Stimulated activated CD8-positive, alpha-beta memory T cell treated with anti-CD3 and anti-CD28 coated beads, Interleukin-4, amount 100 ng/mL, for 1 hour (primary cell): ENCODE data around the gene RBM33.

Source experiments
- DNase-seq, 2 donors: peaks; one replicate each; pipeline ENCODE4 v3.0.0-alpha.2; 2020; ENCODE audit warnings: low read depth in 2 of 2, low spot score in 1 of 2

Gene RBM33

DNA sequence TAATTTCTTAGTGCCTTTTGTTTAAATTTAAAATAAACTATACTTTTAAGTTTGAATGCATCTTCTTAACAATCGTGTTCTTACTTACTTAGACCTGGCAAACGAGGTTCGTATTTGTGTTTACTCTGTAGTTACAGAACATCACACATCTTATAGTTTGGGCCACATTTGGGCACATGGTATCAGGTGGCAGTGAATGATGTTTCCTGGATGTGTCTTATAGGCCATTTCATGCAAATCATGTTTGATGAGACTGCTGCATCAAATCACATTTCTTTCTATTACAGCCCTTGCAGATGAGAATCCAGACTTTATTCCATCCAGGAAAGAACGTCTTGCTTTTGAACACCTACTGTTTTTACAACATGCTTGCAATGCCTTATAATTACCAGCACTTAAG, 78.5 kb downstream of the RBM33 start:
- DNase-seq = no peak

DNA sequence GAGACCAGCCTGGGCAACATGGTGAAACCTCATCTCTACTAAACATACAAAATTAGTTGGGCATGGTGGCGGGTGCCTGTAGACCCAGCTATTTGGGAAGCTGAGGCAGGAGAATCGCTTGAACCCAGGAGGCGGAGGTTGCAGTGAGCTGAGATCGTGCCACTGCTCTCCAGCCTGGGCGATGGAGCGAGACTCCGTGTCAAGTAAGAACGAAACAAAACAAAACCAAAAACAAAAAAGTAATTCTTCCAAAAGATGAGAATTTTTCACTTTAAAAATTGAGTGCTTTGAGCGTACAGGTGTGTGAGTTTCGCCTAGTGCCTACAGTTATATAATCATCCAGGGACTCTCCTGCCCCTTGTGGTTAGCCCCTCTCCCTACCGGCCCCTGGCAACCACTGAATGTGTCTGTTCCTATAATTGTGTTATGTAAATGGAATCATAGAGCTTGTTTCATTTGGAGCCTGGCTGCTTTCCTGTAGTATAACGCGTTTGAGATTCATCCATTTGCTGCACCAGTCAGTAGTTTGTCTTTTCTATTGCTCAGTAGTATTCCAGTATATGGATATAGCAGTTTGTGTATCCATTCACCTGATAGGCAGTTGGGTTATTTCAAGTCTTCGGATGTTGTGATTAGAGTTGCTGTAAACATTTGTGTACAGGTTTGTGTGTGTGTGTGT, 80.0 kb downstream of the RBM33 start:
- no peak for DNase-seq

DNA sequence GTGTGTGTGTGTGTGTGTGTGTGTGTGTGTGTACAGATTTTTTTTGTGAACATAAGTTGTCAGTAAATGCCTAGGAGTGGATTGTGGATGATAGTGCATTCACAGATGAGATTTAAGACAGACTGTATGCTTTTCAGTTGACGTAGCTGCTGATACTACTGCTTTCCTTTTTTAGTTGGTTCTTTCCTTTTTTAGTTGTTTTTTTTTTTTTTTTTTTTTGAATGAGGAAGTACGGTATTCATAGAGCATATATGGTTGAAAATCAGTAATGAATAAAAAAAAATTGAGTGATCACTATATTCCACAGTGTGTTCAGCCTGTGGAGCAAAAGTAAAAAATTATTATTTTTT, 80.5 kb downstream of the RBM33 start:
- DNase-seq = no peak

GRCh38 chr7:155727616-155728015, 83.2 kb downstream of the RBM33 start:
- DNase-seq = no peak

GRCh38 chr7:155728116-155728515, 83.7 kb downstream of the RBM33 start:
- DNase-seq = no peak

DNA sequence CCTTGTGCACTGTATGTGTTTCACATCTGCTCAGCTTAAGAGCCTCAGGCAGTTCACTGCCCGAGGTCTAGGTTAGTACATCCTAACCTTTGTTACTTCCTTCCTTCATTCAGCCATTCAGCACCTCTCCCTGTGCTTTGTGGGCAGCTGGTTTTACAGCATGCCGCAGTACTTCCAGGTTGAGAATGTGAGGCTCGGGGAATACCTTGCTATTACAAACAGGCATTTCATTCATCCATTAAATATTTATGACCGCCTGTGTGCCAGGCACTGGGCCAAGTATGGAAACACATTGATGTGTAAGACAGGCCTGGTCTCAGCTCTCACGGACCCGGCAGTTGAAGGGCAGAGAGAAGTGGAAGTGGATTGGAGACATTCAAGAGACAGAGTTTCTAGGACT, 85.4 kb downstream of the RBM33 start:
- DNase-seq = no peak

GRCh38 chr7:155731380-155731779, 86.9 kb downstream of the RBM33 start:
- DNase-seq = no peak

GRCh38 chr7:155731871-155732270, 87.4 kb downstream of the RBM33 start:
- no peak for DNase-seq

DNA sequence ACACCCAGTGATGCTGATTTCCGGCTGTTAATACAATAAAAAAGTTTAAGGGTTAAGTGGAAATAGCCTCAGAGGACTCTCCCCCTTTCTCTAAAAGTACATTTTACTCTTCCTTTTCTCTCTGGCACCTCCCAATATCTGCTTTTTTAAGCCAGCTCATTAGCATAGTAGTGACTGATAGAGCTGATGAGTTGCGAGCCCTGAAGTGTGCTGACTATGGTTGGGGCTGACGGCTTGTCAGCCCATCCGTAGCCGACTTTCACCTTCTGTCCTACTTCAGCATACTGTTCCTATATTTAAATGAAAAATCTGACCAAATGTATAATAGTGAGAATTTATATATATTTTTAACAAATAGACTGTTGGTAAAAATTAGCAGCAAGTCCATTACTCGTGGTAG, 87.8 kb downstream of the RBM33 start:
- DNase-seq = no peak

- DNase-seq = no peak
These were observed 89.4 kb downstream of the RBM33 start for GRCh38 chr7:155733582-155734444.

- DNase-seq = no peak
These were observed 90.0 kb downstream of the RBM33 start for GRCh38 chr7:155734445-155734809.

DNA sequence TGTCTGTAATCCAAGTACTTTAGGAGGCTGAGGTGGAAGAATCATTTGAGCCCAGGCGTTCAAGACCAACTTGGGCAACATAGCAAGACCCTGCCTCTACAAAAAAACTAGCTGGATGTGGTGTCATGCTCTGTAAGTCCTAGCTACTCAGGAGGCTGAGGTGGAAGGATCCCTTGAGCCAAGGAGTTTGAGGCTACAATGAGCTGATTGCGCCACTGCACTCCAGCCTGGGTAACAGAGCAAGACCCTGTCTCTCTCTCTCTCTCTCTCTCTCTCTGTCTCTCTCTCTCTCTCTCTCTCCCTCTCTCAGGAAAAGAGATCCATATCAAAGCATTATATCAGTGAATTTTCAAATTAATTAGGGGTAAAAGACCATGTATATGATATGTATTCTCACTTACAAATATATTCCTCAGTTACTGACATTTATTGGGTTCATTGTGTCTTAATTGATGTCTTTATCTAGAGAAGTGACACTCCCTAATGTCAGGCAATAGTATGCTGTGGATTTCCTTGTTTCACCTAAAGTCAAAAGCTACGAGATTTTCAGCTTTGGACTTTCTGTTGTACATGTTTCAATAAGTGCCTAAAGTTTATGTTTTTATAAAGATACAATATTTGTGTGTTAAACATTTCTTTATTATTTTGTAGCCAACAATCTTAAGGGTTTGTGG, 91.1 kb downstream of the RBM33 start:
- DNase-seq = no peak

- no peak for DNase-seq
These were observed 93.1 kb downstream of the RBM33 start for GRCh38 chr7:155737590-155737989.

DNA sequence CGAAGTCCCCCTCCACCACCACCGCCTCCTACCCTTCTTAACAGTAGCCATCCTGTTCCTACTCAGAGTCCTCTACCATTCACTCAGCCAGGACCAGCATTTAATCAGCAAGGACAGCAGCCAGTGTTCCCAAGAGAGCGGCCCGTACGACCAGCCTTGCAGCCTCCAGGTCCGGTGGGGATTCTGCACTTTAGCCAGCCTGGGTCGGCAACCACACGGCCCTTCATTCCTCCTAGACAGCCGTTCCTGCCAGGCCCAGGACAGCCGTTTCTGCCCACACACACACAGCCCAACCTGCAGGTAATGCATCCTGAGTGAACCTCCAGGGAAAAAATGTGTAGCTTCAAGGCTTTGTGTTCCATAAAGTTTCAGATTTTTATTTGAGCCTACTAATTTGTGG, 93.6 kb downstream of the RBM33 start:
- DNase-seq = no peak

DNA sequence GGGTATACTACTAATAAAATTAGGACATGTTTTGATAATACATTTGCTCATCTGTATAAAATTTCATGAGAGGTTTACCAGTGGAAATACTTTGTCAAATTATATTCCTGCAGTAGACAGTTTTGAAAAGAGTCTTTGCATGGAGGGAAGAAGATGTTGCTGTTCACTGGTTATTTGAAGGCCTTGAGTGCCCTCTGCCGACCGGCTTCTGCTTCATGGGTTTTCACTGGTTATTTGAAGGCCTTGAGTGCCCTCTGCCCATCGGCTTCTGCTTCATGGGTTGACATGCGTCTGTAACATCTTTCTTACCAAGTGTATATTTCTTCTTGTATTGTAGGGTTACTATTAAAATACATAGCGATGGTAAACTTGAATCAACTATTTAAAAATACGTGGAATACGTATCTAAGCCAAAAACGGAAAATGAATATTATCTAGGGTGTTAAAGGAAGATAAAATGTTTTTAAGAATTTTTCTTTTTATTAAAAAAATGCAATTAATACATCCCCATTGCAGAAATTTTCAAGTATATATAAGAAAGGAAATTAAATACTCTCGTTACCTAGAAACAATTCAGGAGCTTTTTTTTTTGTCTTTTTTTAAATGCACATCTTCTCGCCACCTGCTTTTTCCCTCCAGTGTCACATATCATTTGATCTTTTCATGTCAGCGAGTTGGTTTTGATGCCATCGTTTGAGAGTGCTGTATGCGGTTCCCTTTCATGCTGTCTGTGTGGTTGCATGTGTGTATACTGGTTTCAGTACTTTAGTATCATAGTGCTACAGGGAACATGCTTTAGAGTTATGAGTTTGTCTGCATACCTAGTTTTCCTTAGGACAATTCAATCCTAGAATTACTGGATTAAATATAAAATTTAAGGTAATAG, 94.4 kb downstream of the RBM33 start:
- DNase-seq = peak; percentile 20 to 35

GRCh38 chr7:155739538-155740143, 95.2 kb downstream of the RBM33 start:
- DNase-seq = no peak

GRCh38 chr7:155741082-155741481, 96.6 kb downstream of the RBM33 start:
- no peak for DNase-seq

DNA sequence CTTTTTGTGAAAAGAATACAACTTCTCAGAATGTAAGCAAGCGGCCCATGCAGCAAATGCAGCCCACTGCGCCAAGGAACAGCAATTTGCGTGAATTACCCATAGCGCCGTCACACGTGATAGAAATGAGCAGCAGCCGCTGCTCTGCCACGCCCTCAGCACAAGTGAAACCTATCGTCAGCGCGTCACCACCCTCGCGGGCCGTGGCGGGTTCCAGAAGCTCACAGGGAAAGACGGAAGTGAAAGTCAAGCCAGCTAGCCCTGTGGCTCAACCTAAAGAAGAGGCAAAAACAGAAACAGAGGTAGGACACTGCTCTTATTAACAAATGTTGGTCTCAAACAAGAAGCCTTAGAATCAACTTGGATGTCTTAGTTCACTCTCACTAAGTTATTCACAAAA, 97.3 kb downstream of the RBM33 start:
- no peak for DNase-seq

DNA sequence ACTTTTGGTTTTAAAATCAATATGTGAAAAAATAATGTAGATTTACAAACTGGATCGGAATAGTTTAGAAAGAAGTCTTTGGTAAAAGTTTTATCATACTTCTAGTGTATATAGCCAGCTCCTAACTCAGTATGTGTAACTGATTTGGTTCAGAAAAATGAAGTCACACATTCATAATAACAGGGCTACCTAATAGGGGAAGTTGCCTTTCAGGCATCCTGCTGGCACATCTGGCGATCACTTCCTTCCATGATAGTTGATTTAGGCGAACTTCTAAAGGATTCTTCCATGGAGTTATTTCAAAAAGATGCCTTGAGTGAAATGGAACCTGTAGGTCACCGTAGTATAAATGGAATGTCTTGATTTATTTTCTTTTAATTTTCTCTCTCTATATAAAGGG, 98.7 kb downstream of the RBM33 start:
- no peak for DNase-seq

DNA sequence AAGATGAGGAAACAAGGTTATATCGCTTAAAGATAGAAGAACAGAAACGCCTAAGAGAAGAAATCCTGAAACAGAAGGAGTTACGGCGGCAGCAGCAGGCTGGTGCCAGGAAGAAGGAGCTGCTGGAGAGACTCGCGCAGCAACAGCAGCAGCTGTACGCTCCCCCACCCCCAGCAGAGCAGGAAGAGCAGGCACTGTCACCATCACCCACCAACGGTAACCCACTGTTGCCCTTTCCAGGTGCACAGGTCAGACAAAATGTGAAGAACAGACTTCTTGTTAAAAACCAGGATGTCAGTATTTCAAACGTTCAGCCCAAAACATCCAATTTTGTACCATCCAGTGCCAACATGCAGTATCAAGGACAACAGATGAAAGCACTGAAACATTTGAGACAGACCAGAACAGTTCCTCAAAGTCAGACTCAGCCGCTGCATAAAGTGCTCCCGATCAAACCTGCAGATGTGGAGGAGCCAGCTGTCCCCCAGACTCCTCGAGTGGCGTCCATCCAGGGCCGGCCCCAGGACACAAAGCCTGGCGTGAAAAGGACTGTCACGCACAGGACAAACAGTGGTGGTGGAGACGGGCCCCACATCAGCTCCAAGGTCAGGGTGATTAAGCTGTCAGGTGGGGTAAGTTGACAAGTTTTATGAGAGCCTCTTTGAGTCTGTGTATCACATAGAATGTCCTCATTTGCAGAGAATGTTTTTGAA, 100.7 kb downstream of the RBM33 start:
- no peak for DNase-seq
